Activated CD8-positive, alpha-beta memory T cell treated with anti-CD3 and anti-CD28 coated beads for 24 hours (primary cell): Measurements from ENCODE around the gene TMEM17.

Experiments
- DNase-seq: peaks from one replicate; pipeline ENCODE4 v3.0.0-alpha.2; 2020

TMEM17 gene

GRCh38 chr2:62506421-62506750 is 391 bp upstream of the TMEM17 start:
- DNase-seq = no peak

GRCh38 chr2:62505109-62505749 is 766 bp downstream of the TMEM17 start:
- no peak for DNase-seq

GRCh38 chr2:62504657-62505056 is 1.3 kb downstream of the TMEM17 start:
- no peak for DNase-seq

- DNase-seq = no peak
These were observed 4.0 kb downstream of the TMEM17 start for GRCh38 chr2:62501794-62502500.

- DNase-seq = no peak
These were observed 4.9 kb downstream of the TMEM17 start for GRCh38 chr2:62501069-62501468.

- no peak for DNase-seq
These were observed 6.5 kb downstream of the TMEM17 start for GRCh38 chr2:62499430-62500060.

GRCh38 chr2:62498739-62499138 is 7.3 kb downstream of the TMEM17 start:
- DNase-seq = no peak

GRCh38 chr2:62495761-62496160 is 10.2 kb downstream of the TMEM17 start:
- no peak for DNase-seq

- DNase-seq = no peak
These were observed 13.9 kb downstream of the TMEM17 start for GRCh38 chr2:62492048-62492447.

- no peak for DNase-seq
These were observed 16.3 kb downstream of the TMEM17 start for GRCh38 chr2:62489702-62490101.

- DNase-seq = no peak
These were observed 16.8 kb downstream of the TMEM17 start for GRCh38 chr2:62489162-62489561.

GRCh38 chr2:62486439-62486765 is 19.6 kb downstream of the TMEM17 start:
- DNase-seq = no peak

- DNase-seq = no peak
These were observed 20.1 kb downstream of the TMEM17 start for GRCh38 chr2:62485761-62486438.

GRCh38 chr2:62482558-62483352 is 23.2 kb downstream of the TMEM17 start:
- no peak for DNase-seq

- no peak for DNase-seq
These were observed 26.1 kb downstream of the TMEM17 start for GRCh38 chr2:62479917-62480316.

- DNase-seq = no peak
These were observed 27.9 kb downstream of the TMEM17 start for GRCh38 chr2:62478093-62478580.

GRCh38 chr2:62477573-62477972 is 28.4 kb downstream of the TMEM17 start:
- no peak for DNase-seq

- no peak for DNase-seq
These were observed 30.6 kb downstream of the TMEM17 start for GRCh38 chr2:62475172-62476011.

- DNase-seq = no peak
These were observed 31.8 kb downstream of the TMEM17 start for GRCh38 chr2:62474176-62474575.

GRCh38 chr2:62473246-62473827 is 32.7 kb downstream of the TMEM17 start:
- no peak for DNase-seq

GRCh38 chr2:62472312-62472711 is 33.7 kb downstream of the TMEM17 start:
- DNase-seq = no peak

GRCh38 chr2:62471816-62472215 is 34.2 kb downstream of the TMEM17 start:
- DNase-seq = no peak
